GM18861 (cell line): ENCODE data around the gene MINDY2.
"Not testable (repeated sequence)": the region's sequence is repeated elsewhere in the genome, so short reads cannot be mapped to it uniquely, and the experiment has no call there.

Experiments
- ATAC-seq: cut with Tn5 transposase; IDR thresholded peaks from one replicate; pipeline ENCODE4 v1.9.1; 2021; ENCODE audit not compliant: unreplicated experiment

MINDY2 gene

DNA sequence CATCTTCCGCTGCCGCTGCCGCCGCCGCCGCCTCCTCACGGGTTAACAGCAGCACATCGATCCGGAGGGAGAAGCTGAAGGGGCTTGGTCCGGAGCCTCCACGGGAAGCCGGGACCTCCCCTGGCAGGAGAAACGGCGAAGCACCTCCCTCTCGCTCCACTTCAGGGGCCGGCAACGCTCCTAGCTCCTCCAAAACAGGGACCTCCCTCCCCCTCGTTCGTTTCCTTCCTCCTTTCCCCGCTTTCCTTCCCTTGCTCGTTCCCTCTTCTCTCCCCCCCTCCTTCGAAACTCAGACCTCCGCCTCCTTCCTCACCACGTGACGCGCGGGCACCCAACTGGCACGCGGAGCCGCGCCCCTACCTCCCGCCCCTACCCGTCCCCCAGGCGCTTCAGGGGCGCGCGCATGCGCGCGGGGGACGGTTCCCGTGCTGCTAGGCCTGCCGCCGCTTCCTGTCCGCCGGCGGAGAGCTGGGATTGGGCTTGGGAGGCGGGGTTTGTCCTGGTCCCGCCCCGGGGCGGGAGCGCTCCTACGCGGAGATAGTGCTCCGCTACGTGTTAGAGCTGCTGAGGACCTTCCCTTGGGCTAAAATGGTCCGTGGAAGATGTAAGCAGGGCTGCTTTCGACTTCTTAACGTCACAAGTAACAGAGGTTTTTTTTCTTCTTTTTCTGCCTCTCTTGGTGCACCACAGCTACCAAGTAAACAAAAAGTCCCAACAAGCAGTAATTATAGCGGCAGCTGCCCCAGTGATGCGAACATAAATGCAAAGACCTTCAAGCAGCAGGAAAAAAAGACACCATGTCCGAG, 21.4 kb upstream of the MINDY2 start, which contains the start of gene ADAM10:
ADAM10 (minus strand) TSS at position 176 of the 806 bp plus-strand sequence; CDS start at position 3, 173 bp downstream.
- ATAC-seq = peak; percentile 84

DNA sequence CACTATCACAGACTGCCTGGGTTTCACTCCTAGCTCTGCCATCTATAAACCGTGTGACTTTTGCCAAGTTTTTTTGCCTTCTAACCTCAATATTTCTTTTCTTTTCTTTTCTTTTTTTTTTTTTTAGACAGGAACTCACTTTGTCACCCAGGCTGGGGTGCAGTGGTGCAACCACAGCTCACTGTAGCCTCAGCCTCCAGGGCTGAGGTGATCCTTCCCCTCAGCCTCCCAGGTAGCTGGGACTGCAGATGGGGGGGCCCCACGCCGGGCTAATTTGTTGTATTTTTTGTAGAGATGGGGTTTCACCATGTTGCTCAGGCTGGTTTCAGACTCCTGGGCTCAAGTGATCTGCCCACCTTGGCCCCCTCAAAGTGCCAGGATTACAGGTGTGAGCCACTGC, 18.4 kb upstream of the MINDY2 start:
- ATAC-seq = no peak

DNA sequence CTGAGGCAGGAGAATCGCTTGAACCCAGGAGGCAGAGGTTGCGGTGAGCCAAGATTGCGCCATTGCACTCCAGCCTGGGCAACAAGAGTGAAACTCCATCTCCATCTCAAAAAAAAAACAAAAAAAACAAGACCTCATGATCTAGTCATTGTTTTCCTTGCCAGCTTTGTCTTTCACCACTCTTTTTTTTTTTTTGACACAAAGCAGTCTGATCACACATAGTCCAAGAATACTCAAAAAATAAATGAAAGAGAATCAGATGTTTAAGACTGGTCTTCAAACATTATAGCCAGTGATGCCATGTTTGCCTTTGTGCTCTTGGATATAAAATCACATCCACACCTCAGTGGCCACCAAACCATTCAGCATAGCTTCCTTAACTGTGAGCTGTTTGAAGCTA, 15.8 kb upstream of the MINDY2 start:
- ATAC-seq = no peak

DNA sequence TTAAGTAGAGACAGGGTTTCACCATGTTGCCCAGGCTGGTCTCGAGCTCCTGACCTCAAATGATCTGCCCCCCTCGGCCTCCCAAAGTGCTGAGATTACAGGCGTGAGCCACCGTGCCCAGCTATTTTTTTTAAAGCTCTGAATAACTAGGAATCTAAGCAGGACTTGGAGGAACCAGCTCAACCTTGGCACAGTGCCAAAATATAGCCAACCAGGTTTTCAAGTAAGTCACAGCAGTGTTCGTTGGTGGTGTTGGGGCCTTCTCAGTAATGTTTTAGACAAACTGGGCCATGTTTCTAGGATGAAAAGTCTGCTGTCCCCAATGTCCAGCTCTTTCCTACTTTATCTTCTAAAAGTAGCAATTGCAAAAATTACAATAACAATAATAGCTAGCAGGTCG, 15.1 kb upstream of the MINDY2 start:
- no peak for ATAC-seq

DNA sequence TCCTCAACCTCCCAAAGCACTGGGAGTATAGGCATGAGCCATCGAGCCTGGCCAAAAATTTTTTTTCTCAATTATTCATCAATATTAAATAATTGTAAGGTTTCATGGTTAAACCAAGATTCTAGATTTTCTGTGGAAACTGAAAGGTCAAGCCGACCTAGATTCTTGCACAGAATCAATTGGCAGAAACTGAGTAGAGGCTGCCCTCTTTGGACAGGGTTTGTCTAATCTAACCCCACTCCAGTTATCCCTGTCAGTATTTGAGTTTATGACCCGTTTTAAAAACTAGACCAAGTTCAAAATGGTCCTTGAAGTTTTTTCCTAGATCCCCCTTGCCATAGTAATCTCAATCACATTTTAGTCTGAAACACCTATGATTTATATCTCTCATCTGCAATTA, 13.0 kb upstream of the MINDY2 start:
- ATAC-seq = no peak

DNA sequence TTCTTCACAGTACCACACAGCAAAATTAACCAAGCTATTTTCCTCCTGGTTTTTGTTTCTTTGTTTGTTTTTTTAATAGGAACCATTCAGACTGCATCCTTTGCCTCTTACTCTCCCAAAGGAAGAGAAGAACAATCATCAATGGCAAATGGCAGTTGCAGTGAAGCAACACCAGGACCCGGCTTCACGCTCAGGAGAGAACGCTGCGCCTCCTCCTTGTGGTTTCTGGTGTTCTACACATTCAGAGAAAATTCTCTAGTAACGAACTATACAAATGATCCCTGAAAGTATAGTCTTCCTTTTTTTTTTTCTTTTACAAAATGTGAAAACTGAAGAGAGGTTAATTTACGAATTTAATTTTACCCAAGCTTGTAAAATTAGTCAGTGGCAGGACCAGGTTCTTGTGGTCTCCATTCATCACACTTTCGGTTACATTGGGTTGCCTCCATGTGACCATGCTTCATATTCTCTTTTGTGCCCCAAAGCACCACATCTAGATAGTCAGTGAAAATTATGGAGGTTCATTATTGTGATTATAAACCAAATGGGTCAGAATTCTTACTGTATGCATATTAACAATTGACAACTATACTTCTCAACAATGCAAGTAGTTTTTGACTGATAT, 10.6 kb upstream of the MINDY2 start:
- ATAC-seq = no peak

DNA sequence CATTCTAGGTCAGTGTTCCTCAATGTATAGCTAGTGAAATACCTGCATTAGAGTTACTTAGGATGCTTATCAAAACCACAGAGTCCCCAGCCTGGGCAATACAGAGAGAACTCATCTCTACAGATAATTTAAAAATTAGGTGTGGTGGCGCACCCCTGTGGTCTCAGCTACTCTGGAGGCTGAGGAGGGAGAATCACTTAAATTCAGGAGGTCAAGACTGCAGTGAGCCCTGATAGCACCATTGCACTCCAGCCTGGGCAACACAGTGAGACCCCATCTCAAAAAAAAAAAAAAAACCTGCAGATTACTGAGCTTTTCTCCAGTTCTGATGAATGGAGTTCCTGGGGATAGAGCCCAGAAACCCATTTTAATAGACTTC, 10.1 kb upstream of the MINDY2 start:
- no peak for ATAC-seq

DNA sequence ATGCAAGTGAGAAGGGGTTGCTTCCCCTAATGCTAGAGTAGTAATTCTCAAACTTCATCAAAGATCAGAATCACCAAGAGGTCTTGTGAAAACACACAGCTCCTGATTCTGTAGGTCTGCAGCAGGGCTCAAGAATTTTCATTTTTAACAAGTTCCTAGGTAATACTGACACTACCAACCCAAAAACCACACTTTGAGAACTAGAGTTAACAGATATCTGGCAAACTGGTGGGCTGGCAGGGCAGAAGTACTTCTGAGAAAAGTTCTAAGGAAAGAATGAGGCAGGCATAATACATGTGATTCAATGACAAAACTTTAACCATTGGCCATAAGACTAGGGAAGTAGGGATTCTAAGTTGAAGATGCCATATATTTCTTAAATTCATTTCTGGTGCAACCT, 8.8 kb upstream of the MINDY2 start:
- ATAC-seq = no peak

DNA sequence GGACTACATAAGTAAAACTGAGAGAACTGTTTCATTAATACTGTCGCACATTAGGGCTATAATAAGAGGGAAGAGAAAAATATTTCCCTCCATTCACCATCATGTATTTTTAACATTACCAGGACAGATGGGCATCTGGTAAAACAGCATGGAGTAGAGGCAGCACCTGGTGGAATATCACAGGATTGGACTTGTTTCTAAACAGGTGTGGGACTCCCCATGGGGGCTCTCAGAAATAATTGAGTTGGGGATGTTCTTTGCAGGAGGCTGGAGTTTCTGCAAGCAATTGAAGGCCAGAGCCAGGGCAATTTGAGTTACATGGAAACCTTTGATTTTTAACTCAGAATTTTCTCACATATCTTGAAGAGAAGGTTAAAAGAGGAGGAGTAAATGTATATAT, 8.4 kb upstream of the MINDY2 start:
- ATAC-seq = no peak

DNA sequence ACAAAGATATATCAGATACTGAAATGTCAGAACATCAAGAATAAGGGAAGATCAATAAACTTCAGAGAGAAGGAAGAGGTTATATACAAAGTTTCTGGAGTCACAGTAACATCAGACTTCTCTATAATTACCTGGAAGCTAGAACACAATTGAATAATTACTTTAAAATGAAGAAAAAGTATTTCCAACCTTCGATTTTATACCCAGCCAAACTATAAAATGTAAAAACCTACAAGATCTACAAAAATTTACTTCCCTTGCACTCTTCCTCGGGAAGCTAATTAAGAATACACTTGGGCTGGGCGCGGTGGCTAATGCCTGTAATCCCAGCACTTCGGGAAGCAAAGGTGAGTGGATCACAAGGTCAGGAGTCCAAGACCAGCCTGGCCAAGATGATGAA, 6.6 kb upstream of the MINDY2 start:
- no peak for ATAC-seq

DNA sequence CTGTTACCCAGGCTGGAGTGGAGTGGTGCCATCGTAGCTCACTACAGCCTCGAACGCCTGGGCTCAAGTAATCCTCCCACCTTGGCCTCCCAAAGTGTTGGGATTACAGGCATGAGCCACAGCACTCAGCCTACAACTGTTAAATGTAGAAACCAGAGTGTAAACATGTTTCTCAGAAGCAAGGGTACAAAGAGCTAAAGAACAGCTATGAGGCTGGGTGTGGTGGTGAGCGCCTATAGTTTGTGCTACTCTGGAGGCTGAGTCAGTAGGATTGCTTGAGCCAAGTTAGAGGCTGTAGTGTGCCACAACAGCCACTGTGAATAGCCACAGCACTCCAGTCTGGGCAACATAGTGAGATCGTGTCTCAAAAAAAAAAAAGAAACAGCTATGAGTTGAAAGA, 4.8 kb upstream of the MINDY2 start:
- ATAC-seq = no peak

DNA sequence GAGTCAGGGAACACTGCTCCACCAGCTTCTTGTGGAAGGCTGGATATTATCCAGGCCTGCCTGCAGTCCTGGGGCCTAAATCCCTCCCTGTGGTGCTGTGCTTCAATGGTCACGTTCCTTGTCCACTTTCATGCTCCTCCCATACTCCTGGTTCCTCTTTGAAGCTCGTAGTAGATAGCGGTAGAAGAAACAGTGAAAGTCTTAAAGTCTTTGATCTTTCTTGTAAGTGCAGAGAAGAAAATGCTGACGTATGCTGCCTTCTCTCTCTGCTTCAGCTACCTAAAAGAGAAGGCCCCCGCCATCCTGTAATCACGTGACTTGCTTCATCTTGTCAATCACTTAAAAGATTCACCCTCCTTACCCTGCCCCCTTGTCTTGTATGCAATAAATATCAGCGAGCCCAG, 2.5 kb upstream of the MINDY2 start:
- not testable (repeated sequence) for ATAC-seq

DNA sequence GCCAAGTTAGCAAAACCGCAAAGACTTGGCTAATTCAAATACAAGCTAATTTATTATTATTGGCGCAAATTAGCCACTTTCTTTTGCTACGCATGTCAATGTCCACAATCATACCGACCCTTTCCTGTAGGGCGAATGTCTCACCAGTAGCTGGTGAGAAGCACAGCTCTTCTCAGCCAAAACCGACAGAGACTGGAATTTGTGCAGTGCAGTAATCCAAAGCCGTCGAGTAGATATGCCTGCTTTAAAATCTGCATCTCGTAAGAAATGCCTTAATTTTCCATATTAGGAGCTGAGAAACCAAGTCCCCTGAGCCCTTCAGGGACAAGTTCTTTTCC, 614 bp upstream of the MINDY2 start:
- peak; percentile 25 for ATAC-seq

DNA sequence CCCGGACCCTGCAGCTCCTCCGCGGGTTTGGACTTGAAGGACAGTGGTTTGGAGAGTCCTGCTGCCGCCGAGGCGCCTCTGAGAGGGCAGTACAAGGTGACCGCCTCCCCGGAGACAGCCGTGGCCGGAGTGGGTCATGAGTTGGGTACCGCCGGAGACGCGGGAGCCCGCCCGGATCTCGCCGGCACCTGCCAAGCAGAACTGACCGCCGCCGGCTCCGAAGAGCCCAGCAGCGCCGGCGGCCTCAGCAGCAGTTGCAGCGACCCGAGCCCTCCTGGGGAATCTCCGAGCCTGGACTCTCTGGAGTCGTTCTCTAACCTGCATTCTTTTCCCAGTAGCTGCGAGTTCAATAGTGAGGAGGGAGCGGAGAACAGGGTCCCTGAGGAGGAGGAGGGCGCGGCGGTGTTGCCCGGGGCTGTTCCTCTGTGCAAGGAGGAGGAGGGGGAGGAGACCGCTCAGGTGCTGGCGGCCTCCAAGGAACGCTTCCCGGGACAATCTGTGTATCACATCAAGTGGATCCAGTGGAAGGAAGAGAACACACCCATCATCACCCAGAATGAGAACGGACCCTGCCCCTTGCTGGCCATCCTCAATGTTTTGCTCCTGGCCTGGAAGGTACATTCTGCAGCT, 634 bp downstream of the MINDY2 start:
- no peak for ATAC-seq

DNA sequence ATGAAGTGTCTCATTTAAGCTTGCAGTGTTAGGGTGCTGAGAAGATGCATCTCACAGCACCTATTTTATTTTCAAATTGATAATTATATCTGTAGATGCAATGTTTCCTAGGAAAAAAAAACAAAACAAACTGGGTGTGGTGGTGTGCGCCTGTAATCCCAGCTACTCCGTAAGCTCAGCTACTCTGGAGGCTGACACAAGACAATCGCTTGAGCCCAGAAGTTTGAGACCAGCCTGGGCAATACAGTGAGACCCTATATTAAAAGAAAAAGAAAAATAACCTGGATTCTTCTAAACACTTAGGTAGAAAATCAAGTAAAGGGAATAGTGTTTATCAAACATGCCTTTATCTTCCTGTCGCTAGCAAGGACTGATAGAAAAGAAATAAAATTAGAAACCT, 1.9 kb downstream of the MINDY2 start:
- ATAC-seq = no peak

DNA sequence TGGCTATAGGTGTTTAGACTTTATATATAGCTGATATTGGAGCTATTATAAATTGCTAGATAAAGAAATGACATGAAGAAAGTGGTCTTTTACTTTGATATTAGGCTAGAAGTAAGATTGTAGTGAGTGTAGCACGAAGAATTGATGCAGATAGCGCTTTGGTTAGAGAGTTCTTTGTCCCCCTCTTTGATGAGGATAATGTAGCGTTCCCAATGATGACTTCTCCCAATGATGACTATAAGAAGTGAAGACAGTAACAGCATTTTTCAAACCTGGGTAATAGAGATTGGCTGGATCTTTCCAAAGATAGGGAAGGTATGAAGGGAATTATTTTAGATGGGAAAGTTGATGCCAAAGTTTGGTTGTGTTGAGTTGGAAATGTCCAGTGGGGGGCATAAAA, 4.3 kb downstream of the MINDY2 start:
- ATAC-seq = no peak

DNA sequence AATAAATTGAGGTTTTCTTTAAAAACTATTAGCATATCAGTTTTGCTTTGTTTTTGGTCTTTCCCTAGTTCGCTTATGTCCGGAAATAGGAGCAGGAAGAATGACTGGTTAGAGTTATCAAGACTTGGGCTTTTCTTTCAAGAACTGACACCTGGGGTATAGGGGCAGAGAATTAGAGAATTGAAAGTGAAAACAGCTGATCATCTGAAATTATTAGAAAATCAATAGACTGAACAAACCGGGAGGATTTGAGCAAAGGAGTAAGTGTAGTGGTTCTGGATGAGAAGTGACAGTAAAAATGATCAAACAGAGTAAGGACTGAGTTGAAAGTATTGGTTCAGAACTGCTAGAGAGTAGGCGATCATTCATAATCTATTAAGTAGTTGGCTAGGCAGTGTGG, 6.0 kb downstream of the MINDY2 start:
- ATAC-seq = peak; percentile 39

DNA sequence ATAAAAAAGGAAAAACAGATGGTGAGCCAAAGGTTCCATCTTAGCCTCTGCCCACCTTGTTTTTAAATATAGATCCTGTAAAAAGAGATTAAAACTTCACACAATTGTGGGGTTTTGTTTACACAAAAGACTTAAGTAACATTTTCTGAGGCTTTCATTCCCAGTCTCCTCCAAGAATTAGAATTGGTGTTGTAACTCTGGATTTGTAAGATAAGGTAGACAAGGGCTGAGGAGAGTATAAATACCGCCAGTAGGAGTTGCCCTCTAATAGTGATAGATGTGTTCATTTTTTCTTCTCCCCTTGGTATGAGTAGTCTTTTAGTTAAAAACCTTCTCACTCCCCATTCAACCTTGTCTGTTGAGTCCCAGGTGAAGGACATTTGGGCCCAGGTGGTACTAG, 8.5 kb downstream of the MINDY2 start:
- no peak for ATAC-seq

DNA sequence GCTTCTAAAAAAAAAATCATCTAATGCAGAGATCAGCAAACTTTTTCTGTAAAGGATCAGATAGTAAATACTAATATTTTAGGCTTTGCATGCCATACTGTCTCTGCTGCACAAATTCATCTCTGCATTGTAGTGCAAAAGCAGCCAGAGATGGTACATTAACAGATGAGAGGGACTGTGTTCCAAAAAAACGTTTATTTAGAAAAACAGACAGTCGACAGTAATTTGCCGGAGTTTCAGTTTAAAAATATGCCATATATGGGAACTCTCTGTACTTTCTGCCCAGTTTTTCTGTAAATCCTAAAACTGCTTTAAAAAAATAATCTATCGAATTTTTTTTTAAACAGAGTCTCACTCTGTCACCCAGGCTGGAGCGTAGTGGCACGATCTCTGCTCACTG, 14.3 kb downstream of the MINDY2 start:
- ATAC-seq = no peak

DNA sequence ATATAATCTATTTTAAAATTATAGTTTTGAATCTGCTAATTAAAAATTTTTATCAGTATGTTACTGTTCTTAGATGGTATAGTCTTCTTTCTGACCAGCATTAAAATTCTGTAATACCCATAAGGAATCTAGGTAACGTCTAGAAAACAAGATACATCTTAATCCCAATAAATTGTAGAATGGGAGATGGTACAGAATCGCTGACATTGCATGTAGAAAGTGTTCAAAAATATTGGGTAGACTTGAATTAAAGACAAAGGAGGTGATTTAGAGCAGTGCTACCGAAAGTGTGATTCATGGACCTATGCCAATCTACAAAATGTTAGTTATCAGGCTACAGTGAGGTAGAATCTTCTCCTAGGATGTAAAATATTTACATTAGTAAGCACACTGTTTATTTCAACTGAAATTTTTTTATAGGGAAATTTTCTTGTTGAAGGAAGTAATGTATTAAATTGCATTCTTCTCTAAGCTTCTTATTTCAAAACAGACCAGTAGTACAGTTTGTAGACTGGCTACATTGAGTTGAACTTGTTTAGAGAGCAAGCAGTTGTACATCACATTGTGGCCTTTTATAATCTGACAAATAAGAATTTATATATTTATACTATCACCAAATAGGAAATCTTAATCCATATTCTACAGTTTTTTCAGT, 17.1 kb downstream of the MINDY2 start:
- no peak for ATAC-seq

DNA sequence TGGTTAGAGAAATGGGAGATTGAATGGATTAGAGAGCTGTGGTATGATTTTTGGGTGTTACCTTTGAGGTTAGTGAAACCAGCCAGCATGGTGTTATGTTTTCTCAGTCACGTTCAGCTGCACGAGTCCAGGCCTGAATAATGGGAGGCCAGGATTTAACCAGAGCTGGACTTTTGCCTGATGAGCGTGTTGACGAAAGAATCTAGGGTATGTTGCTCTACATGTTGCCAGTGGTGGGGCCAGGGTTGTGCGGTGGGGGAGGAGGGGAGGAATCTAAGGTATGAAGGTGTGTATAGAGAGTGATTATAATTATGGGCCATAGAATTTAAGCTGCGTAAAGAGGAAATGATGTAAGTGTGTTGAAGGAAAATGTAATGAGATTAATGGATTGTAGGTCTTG, 22.8 kb downstream of the MINDY2 start:
- ATAC-seq = no peak

DNA sequence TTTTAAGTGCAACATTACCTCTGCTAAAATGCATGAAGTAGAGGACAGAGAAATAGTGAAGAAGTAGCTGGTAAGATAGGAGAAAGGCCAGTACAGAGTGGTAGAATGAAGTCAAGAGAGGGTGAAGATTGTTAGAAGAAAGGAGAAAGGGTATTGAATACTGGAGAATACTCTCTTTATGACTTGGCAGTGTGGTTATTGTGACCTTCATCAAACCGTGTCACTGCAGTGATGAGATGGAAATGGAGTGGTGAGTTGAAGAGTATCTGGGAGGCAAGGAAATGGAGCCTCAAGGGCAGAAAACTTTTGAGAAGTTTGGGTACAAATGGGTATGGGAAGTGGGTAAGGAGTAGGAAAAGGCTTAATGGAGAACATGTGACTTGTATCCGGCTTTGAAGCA, 24.7 kb downstream of the MINDY2 start:
- ATAC-seq = no peak
